Testis (tissue), 2 donors: ENCODE data around the gene TTF2.
"Not testable (repeated sequence)": the region's sequence is repeated elsewhere in the genome, so short reads cannot be mapped to it uniquely, and the experiment has no call there.

Source experiments
- CTCF ChIP-seq, 3 experiments: fragments of 450-650 bp in 2 of 3; fragments of 200-600 bp in 1 of 3; sonication (generic) in 1 of 3; IDR thresholded peaks; one replicate each; pipeline ENCODE4 v1.5.1; 2016 to 2019; ENCODE audit warnings: antibody characterized with exemption in 3 of 3, mild to moderate bottlenecking in 2 of 3, moderate library complexity in 1 of 3
- POLR2A ChIP-seq: fragments of 450-650 bp; IDR thresholded peaks from one replicate; pipeline ENCODE4 v1.6.1; 2017; ENCODE audit warnings: antibody characterized with exemption, mild to moderate bottlenecking, moderate library complexity

GRCh38 chr1:117101858-117102257, 41.7 kb downstream of the TTF2 start:
- not testable (repeated sequence) for TF ChIP-seq CTCF (IDR thresholded peaks at IDR 0.05); POLR2A
